ENCODE results near the gene SNRPF.

- TF ChIP-seq, protein P1, sequence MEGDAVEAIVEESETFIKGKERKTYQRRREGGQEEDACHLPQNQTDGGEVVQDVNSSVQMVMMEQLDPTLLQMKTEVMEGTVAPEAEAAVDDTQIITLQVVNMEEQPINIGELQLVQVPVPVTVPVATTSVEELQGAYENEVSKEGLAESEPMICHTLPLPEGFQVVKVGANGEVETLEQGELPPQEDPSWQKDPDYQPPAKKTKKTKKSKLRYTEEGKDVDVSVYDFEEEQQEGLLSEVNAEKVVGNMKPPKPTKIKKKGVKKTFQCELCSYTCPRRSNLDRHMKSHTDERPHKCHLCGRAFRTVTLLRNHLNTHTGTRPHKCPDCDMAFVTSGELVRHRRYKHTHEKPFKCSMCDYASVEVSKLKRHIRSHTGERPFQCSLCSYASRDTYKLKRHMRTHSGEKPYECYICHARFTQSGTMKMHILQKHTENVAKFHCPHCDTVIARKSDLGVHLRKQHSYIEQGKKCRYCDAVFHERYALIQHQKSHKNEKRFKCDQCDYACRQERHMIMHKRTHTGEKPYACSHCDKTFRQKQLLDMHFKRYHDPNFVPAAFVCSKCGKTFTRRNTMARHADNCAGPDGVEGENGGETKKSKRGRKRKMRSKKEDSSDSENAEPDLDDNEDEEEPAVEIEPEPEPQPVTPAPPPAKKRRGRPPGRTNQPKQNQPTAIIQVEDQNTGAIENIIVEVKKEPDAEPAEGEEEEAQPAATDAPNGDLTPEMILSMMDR (IDR thresholded peaks at IDR 0.05; ENCODE audit: low read length), result no peak
- TF ChIP-seq EZH2 (optimal IDR thresholded peaks at IDR 0.05; ENCODE audit: low read depth, low read length), result no peak
- TF ChIP-seq EZH2phosphoT487 (IDR thresholded peaks at IDR 0.05; ENCODE audit: low read length), result no peak
Observed at GRCh38 chr12:95829395-95829794, 29.4 kb upstream of the SNRPF start.
